ENCODE data around the gene EBLN2. TPM values are rescaled to one million over a fixed set of nuclear protein-coding genes. Genes with fewer than 3 reads are reported as not detected.

Gene EBLN2
- total RNA-seq, 3 donors from 2014 or later (not counting 1 experiment from before 2014, with no cell fraction given), result 8.9 to 11.2 (median 11.0) TPM

DNA sequence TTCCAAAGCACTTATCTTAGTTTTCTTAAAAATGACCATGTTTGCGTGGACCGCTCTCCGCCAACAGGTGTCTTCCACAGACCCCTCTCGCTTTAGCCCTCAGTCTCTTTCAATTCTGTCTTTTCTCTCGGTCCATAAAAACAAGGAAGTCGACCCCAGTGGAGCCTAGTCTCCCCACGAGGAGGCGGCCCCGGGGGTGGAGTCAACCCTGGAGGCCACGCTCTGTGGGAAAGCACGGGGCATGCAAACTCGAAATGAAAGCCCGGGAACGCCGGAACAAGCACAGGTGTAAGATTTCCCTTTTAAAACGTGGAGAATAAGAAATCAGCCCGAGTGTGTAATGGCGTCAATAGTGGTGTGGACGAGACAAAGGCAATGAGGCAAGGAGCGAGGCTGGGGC lies 49.1 kb downstream of the EBLN2 start:
- Mint-ChIP-seq H3K27ac (no peak overlapping the region), H3K9me3 (no peaks in the 10 kb centered on the region), H3K36me3 (no peaks in the 10 kb centered on the region), H3K4me1 (no peaks in the 10 kb centered on the region), H3K4me3 (no peak overlapping the region), H3K27me3 (ENCODE audit: low read depth in 2 of 2) (peaks cover 0 to 7% of the 10 kb centered on the region in 2 donors)
- intact Hi-C loops (cut with micrococcal nuclease), result no loop called here
- Histone ChIP-seq H3K9me3 (ENCODE audit: control insufficient read depth, insufficient read depth, low read length) (no peaks in the 10 kb centered on the region), H3K4me1 (ENCODE audit: control insufficient read depth, insufficient read depth, low read length) (no peaks in the 10 kb centered on the region), H3K27ac (ENCODE audit: low read length) (no peak overlapping the region), H3K36me3 (ENCODE audit: control insufficient read depth, insufficient read depth, low read length) (no peaks in the 10 kb centered on the region), H3K27me3 (ENCODE audit: control insufficient read depth, insufficient read depth, low read length) (no peaks in the 10 kb centered on the region), H3K4me3 (ENCODE audit: low read length) (no peak overlapping the region)
- ATAC-seq (no peak), DNase-seq (no peak)
- 90% methylated on average over 20 of the region's 20 CpGs for WGBS (ENCODE audit: insufficient coverage)
- TF ChIP-seq, protein P1, sequence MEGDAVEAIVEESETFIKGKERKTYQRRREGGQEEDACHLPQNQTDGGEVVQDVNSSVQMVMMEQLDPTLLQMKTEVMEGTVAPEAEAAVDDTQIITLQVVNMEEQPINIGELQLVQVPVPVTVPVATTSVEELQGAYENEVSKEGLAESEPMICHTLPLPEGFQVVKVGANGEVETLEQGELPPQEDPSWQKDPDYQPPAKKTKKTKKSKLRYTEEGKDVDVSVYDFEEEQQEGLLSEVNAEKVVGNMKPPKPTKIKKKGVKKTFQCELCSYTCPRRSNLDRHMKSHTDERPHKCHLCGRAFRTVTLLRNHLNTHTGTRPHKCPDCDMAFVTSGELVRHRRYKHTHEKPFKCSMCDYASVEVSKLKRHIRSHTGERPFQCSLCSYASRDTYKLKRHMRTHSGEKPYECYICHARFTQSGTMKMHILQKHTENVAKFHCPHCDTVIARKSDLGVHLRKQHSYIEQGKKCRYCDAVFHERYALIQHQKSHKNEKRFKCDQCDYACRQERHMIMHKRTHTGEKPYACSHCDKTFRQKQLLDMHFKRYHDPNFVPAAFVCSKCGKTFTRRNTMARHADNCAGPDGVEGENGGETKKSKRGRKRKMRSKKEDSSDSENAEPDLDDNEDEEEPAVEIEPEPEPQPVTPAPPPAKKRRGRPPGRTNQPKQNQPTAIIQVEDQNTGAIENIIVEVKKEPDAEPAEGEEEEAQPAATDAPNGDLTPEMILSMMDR (IDR thresholded peaks at IDR 0.05), result no peak

Other genes starting within 250 kb of the EBLN2 start
- 10 to 100 TPM; 16.3 to 36.7 (median 35.9) TPM for gene SHQ1, start 213.2 kb upstream of the EBLN2 start, total RNA-seq
- not detected for gene GXYLT2, start 173.6 kb upstream of the EBLN2 start, total RNA-seq
- gene PPP4R2, start 64.8 kb upstream of the EBLN2 start, total RNA-seq, result 10 to 100 TPM; 50.4 to 72.8 (median 60.1) TPM